Endothelial cell of umbilical vein (primary cell): Measurements from ENCODE around the gene MCU. TPM values are rescaled to one million over a fixed set of nuclear protein-coding genes. Genes with fewer than 3 reads are reported as not detected.
"Not testable (repeated sequence)": the region's sequence is repeated elsewhere in the genome, so short reads cannot be mapped to it uniquely, and the experiment has no call there.

Experiments used
- BruUV-seq: library from RNA; stranded (reverse); fragments of 400-500 nt; replicated peaks from 2 replicates; lab custom pipeline; 2021; lab: Mats Ljungman, UMichigan
- CTCF ChIA-PET: fragments of 300-600, 350-600 bp; sonication (Branson Sonifier 250); formaldehyde crosslinking; loops from one replicate; lab custom pipeline; 2021; ENCODE audit warnings: antibody characterized with exemption, inconsistent platforms; lab: Charles Lee
- POLR2A ChIA-PET: fragments of 300-600, 350-600 bp; sonication (Branson Sonifier 250); formaldehyde crosslinking; loops from one replicate; lab custom pipeline; 2021; ENCODE audit warnings: antibody characterized with exemption, inconsistent platforms; lab: Charles Lee
- DNase-seq: peaks from one replicate; pipeline ENCODE4 v3.0.0-alpha.2; 2011; ENCODE audit warnings: low read depth, low spot score
- FAIRE-seq: peaks from 2 replicates; lab custom pipeline; 2011; peaks lifted over from hg19 to GRCh38; lab: Jason Lieb, UNC
- H2AFZ ChIP-seq: 2 replicates; pipeline ENCODE4 v1.6.0; 2012; ENCODE audit warnings: low read depth, low read length, control low read depth, inconsistent platforms
- H3K27ac ChIP-seq: 2 replicates; pipeline ENCODE4 v1.5.1; 2011; ENCODE audit warnings: low read depth, mild to moderate bottlenecking, control low read depth, low read length, moderate library complexity; ENCODE audit not compliant: insufficient read depth
- H3K27me3 ChIP-seq, 2 experiments: 2 replicates each; pipeline versions ENCODE4 v1.6.0 to v1.6.1; 2011; ENCODE audit warnings: low read length in 2 of 2, mixed read lengths in 1 of 2; ENCODE audit not compliant: control insufficient read depth in 2 of 2, insufficient read depth in 2 of 2
- H3K36me3 ChIP-seq, 2 experiments: 2 replicates in 1 of 2; 3 replicates in 1 of 2; pipeline ENCODE4 v1.5.1; 2011; ENCODE audit warnings: low read length in 2 of 2, mild to moderate bottlenecking in 1 of 2, moderate library complexity in 1 of 2; ENCODE audit not compliant: control insufficient read depth in 2 of 2, insufficient read depth in 2 of 2; ENCODE audit errors: extremely low read depth in 1 of 2
- H3K4me1 ChIP-seq: 3 replicates; pipeline ENCODE4 v1.5.1; 2011; ENCODE audit warnings: mild to moderate bottlenecking, low read length; ENCODE audit not compliant: control insufficient read depth, insufficient read depth; ENCODE audit errors: extremely low read depth
- H3K4me2 ChIP-seq: 2 replicates; pipeline ENCODE4 v1.6.1; 2011; ENCODE audit warnings: low read length, control low read depth, mixed read lengths; ENCODE audit not compliant: insufficient read depth
- H3K4me3 ChIP-seq, 3 experiments: fragments of 200-600 bp in 1 of 3; sonication (generic), shearing (Covaris generic) in 1 of 3; replicated peaks in 1 of 3; 2 replicates each; pipeline ENCODE4 v1.5.1; 2011 to 2016; ENCODE audit warnings: control low read depth in 3 of 3, low read length in 3 of 3, mild to moderate bottlenecking in 2 of 3, inconsistent platforms in 1 of 3, low read depth in 1 of 3, moderate library complexity in 1 of 3; ENCODE audit not compliant: insufficient read depth in 1 of 3
- H3K79me2 ChIP-seq: 2 replicates; pipeline ENCODE4 v1.6.0; 2012; ENCODE audit warnings: low read length, inconsistent platforms; ENCODE audit not compliant: control insufficient read depth, insufficient read depth
- H3K9ac ChIP-seq: replicated peaks from 2 replicates; pipeline ENCODE3; 2011; ENCODE audit warnings: low read length, control low read depth; ENCODE audit not compliant: insufficient read depth; ENCODE audit errors: extremely low read depth
- H3K9me1 ChIP-seq: replicated peaks from 3 replicates; pipeline ENCODE4 v1.6.0; 2011; ENCODE audit warnings: mild to moderate bottlenecking, low read length; ENCODE audit not compliant: control insufficient read depth, insufficient read depth; ENCODE audit errors: extremely low read depth
- H3K9me3 ChIP-seq: replicated peaks from 2 replicates; pipeline ENCODE4 v1.5.1; 2012; ENCODE audit warnings: low read length, inconsistent platforms; ENCODE audit not compliant: control insufficient read depth, insufficient read depth
- H4K20me1 ChIP-seq: replicated peaks from 2 replicates; pipeline ENCODE3; 2011; ENCODE audit warnings: mild to moderate bottlenecking, low read length; ENCODE audit not compliant: control insufficient read depth, insufficient read depth; ENCODE audit errors: extremely low read depth
- FOS ChIP-seq: IDR thresholded peaks from 2 replicates; pipeline ENCODE4 v1.6.1; 2011; ENCODE audit warnings: mild to moderate bottlenecking, low read length, moderate library complexity, borderline replicate concordance; ENCODE audit not compliant: insufficient read depth
- GATA2 ChIP-seq: IDR thresholded peaks from 2 replicates; pipeline ENCODE4 v1.7.0; 2011; ENCODE audit warnings: low read depth, mild to moderate bottlenecking, moderate library complexity, mixed read lengths, low read length; ENCODE audit not compliant: insufficient read length, insufficient read depth
- JUN ChIP-seq: IDR thresholded peaks from 2 replicates; pipeline ENCODE4 v1.6.1; 2011; ENCODE audit warnings: borderline replicate concordance, low read depth; ENCODE audit not compliant: insufficient read length, insufficient read depth
- MYC ChIP-seq: IDR thresholded peaks from one replicate; pipeline ENCODE4 v1.6.1; 2011; ENCODE audit warnings: mild to moderate bottlenecking, low read depth, low read length
- POLR2A ChIP-seq: IDR thresholded peaks from 2 replicates; pipeline ENCODE4 v1.6.1; 2012; ENCODE audit warnings: low read depth, mild to moderate bottlenecking, control low read depth, low read length
- POLR2AphosphoS5 ChIP-seq: IDR thresholded peaks from 2 replicates; pipeline ENCODE4 v1.6.1; 2012; ENCODE audit warnings: low read depth, mild to moderate bottlenecking, control low read depth, low read length, moderate library complexity; ENCODE audit not compliant: insufficient read depth
- dilution Hi-C: fragments of 300-500 bp; cut with MboI; formaldehyde crosslinking; loops from one replicate; pipeline ENCODE4 v1.15.0; 2019; ENCODE audit warnings: low sequenced_read_pairs; ENCODE audit not compliant: extremely low pct_ligation_motif_present
- intact Hi-C: fragments of 100-400 bp; cut with micrococcal nuclease; formaldehyde crosslinking; loops from one replicate; pipeline ENCODE4 v1.10.0; 2022
- polyA plus RNA-seq, 4 experiments: library from polyadenylated mRNA; depleted of rRNA in 3 of 4; stranded (reverse) in 3 of 4; unstranded in 1 of 4; fragments of >200 nt; gene quantifications; 2 replicates each; pipeline versions ENCODE4 v1.2.1 to v1.2.3, GENCODE V29; 2011 to 2012; ENCODE audit warnings: missing spikeins in 1 of 4
- total RNA-seq: library from RNA; stranded (reverse); gene quantifications from 2 replicates; pipeline ENCODE4 v1.2.3, GENCODE V29; 2021
- TF ChIP-seq, protein P1 (sequence below): IDR thresholded peaks from 2 replicates; pipeline ENCODE4 v1.6.1; 2011; ENCODE audit not compliant: insufficient read depth, insufficient read length
- TF ChIP-seq, protein P2 (sequence below), 2 donors: IDR thresholded peaks; 1 replicate in 1 of 2; 2 replicates in 1 of 2; pipeline ENCODE4 v1.5.1; 2011; ENCODE audit warnings: low read length in 2 of 2, mild to moderate bottlenecking in 2 of 2, moderate library complexity in 2 of 2, control low read depth in 1 of 2, inconsistent platforms in 1 of 2, low read depth in 1 of 2; ENCODE audit not compliant: insufficient read depth in 1 of 2; ENCODE audit errors: extremely low read depth in 1 of 2

MCU gene
- total and polyA plus RNA-seq, 2 donors (not counting 3 experiments of a cell fraction or from before 2014, with no cell fraction given), result 25.2 to 37.2 TPM

DNA sequence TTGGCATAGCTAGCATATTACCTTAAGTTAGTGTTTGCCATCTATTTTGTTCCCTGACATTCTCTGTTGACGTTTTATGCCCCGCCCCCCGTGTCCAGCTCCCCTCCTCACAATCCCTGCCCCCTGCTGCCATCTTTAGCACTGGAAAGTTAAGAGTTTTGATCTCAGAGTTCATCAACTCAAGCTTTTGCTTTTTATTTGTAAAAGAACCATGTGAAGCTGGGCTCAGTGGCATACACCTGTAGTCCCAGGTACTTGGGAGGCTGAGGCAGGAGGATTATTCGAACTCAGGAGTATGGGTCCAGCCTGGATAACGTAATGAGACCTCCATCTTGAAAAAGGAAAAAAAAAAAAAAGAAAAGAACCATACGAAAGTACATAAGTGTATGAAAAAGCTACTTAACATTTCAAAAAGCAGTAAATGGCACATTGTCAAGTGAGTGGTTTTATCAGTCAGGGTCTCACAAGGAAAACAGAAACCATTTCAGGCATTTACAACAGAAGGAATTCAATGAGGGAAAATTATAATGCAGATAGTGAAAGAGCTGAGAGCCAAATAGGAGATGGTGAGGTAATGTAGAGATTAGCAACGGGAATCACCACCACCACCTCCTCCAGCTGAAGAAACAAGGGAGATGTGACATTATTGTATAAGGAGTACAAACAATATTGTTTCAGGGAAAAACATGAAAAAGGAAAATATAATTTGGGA, 64.9 kb downstream of the MCU start:
- intact Hi-C loops (no loop called here), dilution Hi-C loops (no loop called here)
- no peak for TF ChIP-seq GATA2
- TF ChIP-seq, protein P1, sequence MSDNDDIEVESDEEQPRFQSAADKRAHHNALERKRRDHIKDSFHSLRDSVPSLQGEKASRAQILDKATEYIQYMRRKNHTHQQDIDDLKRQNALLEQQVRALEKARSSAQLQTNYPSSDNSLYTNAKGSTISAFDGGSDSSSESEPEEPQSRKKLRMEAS, result no peak
- TF ChIP-seq POLR2AphosphoS5, result no peak
- no peak for TF ChIP-seq MYC
- no peak for TF ChIP-seq FOS
- no peak for TF ChIP-seq JUN
- no peak for TF ChIP-seq POLR2A
- no peaks in the 10 kb centered on the region for H3K27me3 ChIP-seq
- POLR2A ChIA-PET, result no interaction called here
- H3K9me1 ChIP-seq, result no peaks in the 10 kb centered on the region
- no peak overlapping the region for H3K27ac ChIP-seq
- no peak overlapping the region for H2AFZ ChIP-seq
- H4K20me1 ChIP-seq, result no peaks in the 10 kb centered on the region
- no peak overlapping the region for H3K4me2 ChIP-seq
- no peak for FAIRE-seq
- no peak overlapping the region for H3K4me3 ChIP-seq
- H3K9me3 ChIP-seq, result no peaks in the 10 kb centered on the region
- H3K36me3 ChIP-seq, result no peaks in the 10 kb centered on the region
- H3K79me2 ChIP-seq, result peaks cover 2% of the 10 kb centered on the region
- peak; percentile 86 for DNase-seq
- H3K4me1 ChIP-seq, result no peaks in the 10 kb centered on the region
- no peak overlapping the region for H3K9ac ChIP-seq
- CTCF ChIA-PET, result interaction anchor here (0.9 to 1.6 kb wide), 7 partner anchors 11 to 77 kb away, joined by 3 to 7 read pairs (median 4); partner anchors contain the start of gene MCU
- no TSS peak for BruUV-seq

DNA sequence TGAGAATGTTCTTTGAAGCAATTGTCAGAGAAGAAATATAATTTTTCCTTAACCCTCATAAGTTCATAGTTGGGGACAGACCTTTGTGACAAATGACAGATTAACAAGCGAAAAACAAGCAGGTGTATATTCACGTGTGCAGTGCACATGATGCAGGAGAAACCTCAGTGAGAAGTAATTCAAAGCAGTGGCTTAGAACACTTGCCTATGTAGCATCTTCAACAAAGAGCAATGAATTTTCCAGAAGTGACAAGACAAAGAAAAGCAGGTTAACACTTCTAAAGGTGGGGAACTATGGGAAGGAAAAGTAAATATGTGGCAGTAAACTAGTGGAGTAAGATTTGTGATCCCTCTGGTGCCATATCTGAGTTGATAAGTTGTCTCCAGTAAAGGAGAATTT, 65.8 kb downstream of the MCU start:
- ChIA-PET POLR2A (no interaction called here), CTCF (interaction anchor here (1.2 kb wide), 1 partner anchor 19 kb away, joined by 4 read pairs; no protein-coding TSS in a partner anchor)
- no peaks in the 10 kb centered on the region for H3K9me1 ChIP-seq
- no peak overlapping the region for H3K9ac ChIP-seq
- peaks cover 2% of the 10 kb centered on the region for H3K79me2 ChIP-seq
- no TSS peak for BruUV-seq
- H2AFZ ChIP-seq, result no peak overlapping the region
- H4K20me1 ChIP-seq, result no peaks in the 10 kb centered on the region
- intact Hi-C loops (no loop called here), dilution Hi-C loops (no loop called here)
- H3K27me3 ChIP-seq, result no peaks in the 10 kb centered on the region
- TF ChIP-seq POLR2A, result no peak
- TF ChIP-seq, protein P1, result no peak
- no peak for TF ChIP-seq FOS
- no peak for TF ChIP-seq GATA2
- no peak for TF ChIP-seq MYC
- TF ChIP-seq JUN, result no peak
- TF ChIP-seq, protein P2, sequence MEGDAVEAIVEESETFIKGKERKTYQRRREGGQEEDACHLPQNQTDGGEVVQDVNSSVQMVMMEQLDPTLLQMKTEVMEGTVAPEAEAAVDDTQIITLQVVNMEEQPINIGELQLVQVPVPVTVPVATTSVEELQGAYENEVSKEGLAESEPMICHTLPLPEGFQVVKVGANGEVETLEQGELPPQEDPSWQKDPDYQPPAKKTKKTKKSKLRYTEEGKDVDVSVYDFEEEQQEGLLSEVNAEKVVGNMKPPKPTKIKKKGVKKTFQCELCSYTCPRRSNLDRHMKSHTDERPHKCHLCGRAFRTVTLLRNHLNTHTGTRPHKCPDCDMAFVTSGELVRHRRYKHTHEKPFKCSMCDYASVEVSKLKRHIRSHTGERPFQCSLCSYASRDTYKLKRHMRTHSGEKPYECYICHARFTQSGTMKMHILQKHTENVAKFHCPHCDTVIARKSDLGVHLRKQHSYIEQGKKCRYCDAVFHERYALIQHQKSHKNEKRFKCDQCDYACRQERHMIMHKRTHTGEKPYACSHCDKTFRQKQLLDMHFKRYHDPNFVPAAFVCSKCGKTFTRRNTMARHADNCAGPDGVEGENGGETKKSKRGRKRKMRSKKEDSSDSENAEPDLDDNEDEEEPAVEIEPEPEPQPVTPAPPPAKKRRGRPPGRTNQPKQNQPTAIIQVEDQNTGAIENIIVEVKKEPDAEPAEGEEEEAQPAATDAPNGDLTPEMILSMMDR (IDR thresholded peaks at IDR 0.05; ENCODE audit: extremely low read depth in 1 of 2, insufficient read depth in 1 of 2, low read depth in 1 of 2, low read length in 2 of 2), result no peak
- FAIRE-seq, result no peak
- no peaks in the 10 kb centered on the region for H3K4me1 ChIP-seq
- H3K4me2 ChIP-seq, result no peak overlapping the region
- H3K36me3 ChIP-seq, result no peaks in the 10 kb centered on the region
- H3K4me3 ChIP-seq, result no peak overlapping the region
- no peak overlapping the region for H3K27ac ChIP-seq
- DNase-seq, result no peak
- no peaks in the 10 kb centered on the region for H3K9me3 ChIP-seq

DNA sequence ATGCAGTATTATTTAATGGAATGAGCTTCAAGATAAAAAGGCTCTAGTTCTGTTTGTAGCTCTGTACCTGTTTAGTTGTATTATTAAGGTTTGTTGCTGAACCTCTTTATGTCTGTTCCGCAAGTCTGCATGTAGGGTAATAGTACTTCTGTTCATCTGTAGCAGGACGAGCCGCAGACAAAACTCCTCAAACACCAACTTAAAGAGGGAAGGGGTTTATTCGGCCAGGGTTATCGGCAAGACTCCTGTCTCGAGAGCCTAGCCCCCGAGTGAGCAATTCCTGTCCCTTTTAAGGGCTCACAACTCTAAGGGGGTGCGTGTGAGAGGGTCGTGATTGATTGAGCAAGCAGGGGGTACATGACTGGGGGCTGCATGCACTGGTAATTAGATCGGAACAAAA, 67.0 kb downstream of the MCU start:
- CTCF ChIA-PET, result not testable (repeated sequence)

More for the DNA sequence above, 67.0 kb downstream of the MCU start:
- BruUV-seq, H3K27ac ChIP-seq, H3K4me2 ChIP-seq, H3K9me1 ChIP-seq, DNase-seq, H3K4me3 ChIP-seq, H3K36me3 ChIP-seq, intact Hi-C loops, H4K20me1 ChIP-seq, H3K9me3 ChIP-seq, H2AFZ ChIP-seq, H3K27me3 ChIP-seq, H3K9ac ChIP-seq, H3K79me2 ChIP-seq, dilution Hi-C loops, H3K4me1 ChIP-seq, FAIRE-seq: not testable (repeated sequence)
- POLR2A ChIA-PET, result interaction anchor here (0.6 kb wide), 1 partner anchor 19 kb away, joined by 5 read pairs; no protein-coding TSS in a partner anchor
